ENCODE measurements around the gene EVX1. TPM values are rescaled to one million over a fixed set of nuclear protein-coding genes. Genes with fewer than 3 reads are reported as not detected.

Gene EVX1
- total and polyA plus RNA-seq, 2 of the 8 experiments (the other 6 are each of a cell fraction or from before 2014, with no cell fraction given) = not detected

DNA sequence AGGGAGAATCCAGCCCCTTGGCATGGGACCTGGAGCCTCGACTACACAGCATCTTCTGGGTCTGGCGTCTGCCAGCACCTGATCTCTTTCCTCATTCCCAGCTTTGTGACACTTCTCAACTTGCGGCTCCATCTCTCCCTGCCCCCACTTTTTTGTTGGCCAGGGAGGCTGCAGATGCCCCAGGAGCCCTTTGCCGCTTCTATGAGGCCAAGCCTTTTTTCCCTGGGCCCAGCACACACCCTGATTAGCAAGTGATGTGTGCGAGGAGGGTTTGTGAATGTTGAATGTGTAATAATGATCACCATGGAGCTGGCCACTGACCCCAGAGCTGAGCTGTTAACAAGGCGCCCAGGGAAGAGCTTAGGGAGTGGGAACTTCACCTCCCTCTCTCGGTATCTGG lies 4.4 kb downstream of the EVX1 start:
- H2BK20ac ChIP-seq (ENCODE audit: low read length) = 0 out of 2 replicates have a peak overlapping the region, but pooled peaks have one; percentile 1
- DNase-seq (ENCODE audit: low read depth in 1 of 2, low spot score in 2 of 2) = no peak
- POLR2A ChIA-PET (ENCODE audit: partially characterized antibody) = interaction anchor here (1.2 kb wide), 1 partner anchor 63 kb away, joined by 3 read pairs; no protein-coding TSS in a partner anchor

More for the DNA sequence above, 4.4 kb downstream of the EVX1 start:
- CTCF ChIA-PET (ENCODE audit: partially characterized antibody) = interaction anchor here (0.8 to 2.7 kb wide), 12 partner anchors 8 to 360 kb away, joined by 3 to 14 read pairs (median 4); no protein-coding TSS in a partner anchor
- Histone ChIP-seq H2AK5ac (ENCODE audit: low read depth, low read length) (no peak overlapping the region), H3K18ac (ENCODE audit: extremely low read depth, low read length) (no peak overlapping the region), H3K36me3 (ENCODE audit: control insufficient read depth in 2 of 4, insufficient read depth in 4 of 4, low read length in 3 of 4) (peaks cover 0 to 20% (median 0%) of the 10 kb centered on the region in 4 experiments; a peak in 1 of 8 replicates), H3K4me1 (replicated peaks in 1 of 4; ENCODE audit: control insufficient read depth in 3 of 4, insufficient read depth in 4 of 4, low read length in 3 of 4) (peaks cover 0 to 47% (median 24%) of the 10 kb centered on the region in 4 experiments; a peak in 6 of 7 replicates), H4K5ac (ENCODE audit: insufficient read length, low read depth, low read length) (no peak overlapping the region), H2BK12ac (ENCODE audit: low read depth, low read length) (no peak overlapping the region), H3K79me1 (ENCODE audit: low read depth, low read length) (no peaks in the 10 kb centered on the region), H2BK15ac (ENCODE audit: low read length) (peak overlapping the region; percentile 67; the same call in 1 of the 2 replicates), H3K4me2 (ENCODE audit: insufficient read depth in 1 of 2, low read depth in 2 of 2, low read length in 2 of 2) (peak overlapping the region in 1 of 2 experiments; percentile 61; a peak in 1 of 4 replicates), H3K23me2 (ENCODE audit: low read depth, low read length) (peaks cover 2% of the 10 kb centered on the region; the same call in 1 of the 2 replicates), H3K4ac (replicated peaks; ENCODE audit: insufficient read length, low read depth, low read length) (no peak overlapping the region), H2BK5ac (ENCODE audit: low read depth, low read length) (no peak overlapping the region), H4K91ac (replicated peaks; ENCODE audit: insufficient read length, low read length) (no peak overlapping the region), H3K14ac (ENCODE audit: insufficient read length) (no peak overlapping the region), H3K27me3 (replicated peaks in 1 of 4; ENCODE audit: control insufficient read depth in 3 of 4, extremely low read depth in 1 of 4, insufficient read depth in 3 of 4, low read length in 3 of 4) (peaks cover 100% of the 10 kb centered on the region in 4 experiments), H3K23ac (ENCODE audit: insufficient read length) (no peak overlapping the region), H3K79me2 (ENCODE audit: control insufficient read depth in 1 of 2, insufficient read depth in 2 of 2, low read length in 2 of 2) (no peaks in the 10 kb centered on the region), H2AFZ (ENCODE audit: low read length) (no peak overlapping the region), H3K27ac (ENCODE audit: low read depth, low read length) (no peak overlapping the region), H4K8ac (ENCODE audit: extremely low read depth, insufficient read depth, low read length) (no peak overlapping the region), H3K56ac (replicated peaks; ENCODE audit: insufficient read length, low read depth, low read length) (no peak overlapping the region), H2BK120ac (replicated peaks; ENCODE audit: low read depth, low read length) (no peak overlapping the region), H3K4me3 (ENCODE audit: extremely low read depth in 1 of 4, insufficient read depth in 2 of 4, low read depth in 3 of 4, low read length in 4 of 4) (no peak overlapping the region), H3K9ac (replicated peaks in 1 of 4; ENCODE audit: extremely low read depth in 1 of 4, low read depth in 3 of 4, low read length in 3 of 4) (no peak overlapping the region), H4K20me1 (replicated peaks in 1 of 2; ENCODE audit: control insufficient read depth in 1 of 2, insufficient read depth in 2 of 2, low read length in 2 of 2) (peaks cover 33 to 53% of the 10 kb centered on the region in 2 experiments), H3K9me3 (ENCODE audit: insufficient read depth in 2 of 2, low read depth in 1 of 2, low read length in 1 of 2) (no peaks in the 10 kb centered on the region)
- 9% methylated on average over 7 of the region's 7 CpGs; no CpG with 5 or more reads in 1 of the 2 experiments for WGBS, 2 experiments (ENCODE audit: extremely low coverage in 1 of 2, insufficient coverage in 1 of 2, insufficient read length in 1 of 2, insufficient replicate concordance in 2 of 2, low coverage in 1 of 2, low lambda C conversion rate in 2 of 2, missing lambda C conversion rate in 1 of 2)
- TF ChIP-seq CTBP2 (IDR thresholded peaks at IDR 0.05; ENCODE audit: borderline replicate concordance, insufficient read depth, insufficient read length, low read length) (peak; percentile 1), RFX5 (IDR thresholded peaks at IDR 0.05; ENCODE audit: borderline replicate concordance, low read depth, low read length) (no peak)
- FAIRE-seq = no peak

Measured in H1 (cell line).